ENCODE results near the gene GPR153.

DNA sequence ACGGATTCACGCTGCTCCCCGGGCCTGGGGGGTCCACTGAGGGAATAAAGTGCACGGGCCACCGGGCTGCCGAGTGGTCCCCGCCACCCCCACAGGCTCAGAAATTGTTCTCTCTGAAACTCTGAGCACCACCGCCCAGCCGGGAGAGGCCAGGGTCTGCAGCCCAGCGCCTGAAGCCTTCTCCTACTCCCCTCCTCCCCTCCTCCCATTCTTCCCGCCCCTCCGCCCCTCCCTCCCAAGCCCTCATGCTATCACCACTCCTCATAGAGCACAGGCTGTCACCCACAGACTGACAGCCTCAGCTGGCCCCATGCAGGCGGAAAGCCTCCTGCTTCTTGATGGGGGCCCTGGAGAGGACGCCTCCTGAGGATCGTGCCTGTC lies 707 bp upstream of the GPR153 start:
- TF ChIP-seq, protein P1, sequence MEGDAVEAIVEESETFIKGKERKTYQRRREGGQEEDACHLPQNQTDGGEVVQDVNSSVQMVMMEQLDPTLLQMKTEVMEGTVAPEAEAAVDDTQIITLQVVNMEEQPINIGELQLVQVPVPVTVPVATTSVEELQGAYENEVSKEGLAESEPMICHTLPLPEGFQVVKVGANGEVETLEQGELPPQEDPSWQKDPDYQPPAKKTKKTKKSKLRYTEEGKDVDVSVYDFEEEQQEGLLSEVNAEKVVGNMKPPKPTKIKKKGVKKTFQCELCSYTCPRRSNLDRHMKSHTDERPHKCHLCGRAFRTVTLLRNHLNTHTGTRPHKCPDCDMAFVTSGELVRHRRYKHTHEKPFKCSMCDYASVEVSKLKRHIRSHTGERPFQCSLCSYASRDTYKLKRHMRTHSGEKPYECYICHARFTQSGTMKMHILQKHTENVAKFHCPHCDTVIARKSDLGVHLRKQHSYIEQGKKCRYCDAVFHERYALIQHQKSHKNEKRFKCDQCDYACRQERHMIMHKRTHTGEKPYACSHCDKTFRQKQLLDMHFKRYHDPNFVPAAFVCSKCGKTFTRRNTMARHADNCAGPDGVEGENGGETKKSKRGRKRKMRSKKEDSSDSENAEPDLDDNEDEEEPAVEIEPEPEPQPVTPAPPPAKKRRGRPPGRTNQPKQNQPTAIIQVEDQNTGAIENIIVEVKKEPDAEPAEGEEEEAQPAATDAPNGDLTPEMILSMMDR (IDR thresholded peaks at IDR 0.05): no peak
- no peak for TF ChIP-seq POLR2A (IDR thresholded peaks at IDR 0.05)

Data from Peyer's patch (tissue), 4 donors.